Gastroesophageal sphincter (tissue), 4 donors: ENCODE data around the gene PAK2. TPM values are rescaled to one million over a fixed set of nuclear protein-coding genes. Genes with fewer than 3 reads are reported as not detected.
A peak's percentile ranks its signal among the peaks of the same experiment; 100 is the strongest.
"Not testable (repeated sequence)": the region's sequence is repeated elsewhere in the genome, so short reads cannot be mapped to it uniquely, and the experiment has no call there.

Source experiments
- ATAC-seq: fragments of 150-250 bp; one replicate; pipeline ENCODE4 v1.9.1; 2016; ENCODE audit warnings: mild to moderate bottlenecking, moderate library complexity
- H3K27ac ChIP-seq, 4 donors: fragments of 200-600 bp; sonication (generic) in 3 of 4; 1 replicate in 3 of 4; 2 replicates in 1 of 4; pipeline ENCODE4 v1.5.1; 2016 to 2019
- H3K27me3 ChIP-seq: fragments of 200-600 bp; sonication (generic); one replicate; pipeline ENCODE4 v1.5.1; 2019
- H3K36me3 ChIP-seq, 2 donors: fragments of 200-600 bp; sonication (generic); one replicate each; pipeline ENCODE4 v1.5.1; 2019; ENCODE audit warnings: control low read depth in 1 of 2
- H3K4me1 ChIP-seq, 3 donors: fragments of 200-600 bp; sonication (generic); 1 replicate in 2 of 3; 2 replicates in 1 of 3; pipeline ENCODE4 v1.5.1; 2016 to 2019; ENCODE audit warnings: control low read depth in 2 of 3
- H3K4me3 ChIP-seq, 2 donors: fragments of 200-600 bp; sonication (generic); one replicate each; pipeline ENCODE4 v1.5.1; 2019; ENCODE audit warnings: mild to moderate bottlenecking in 1 of 2, moderate library complexity in 1 of 2
- H3K9me3 ChIP-seq, 3 donors: fragments of 200-600 bp; sonication (generic); one replicate each; pipeline ENCODE4 v1.5.1; 2017 to 2019; ENCODE audit warnings: control low read depth in 2 of 3
- CTCF ChIP-seq, 4 experiments: fragments of 200-600 bp in 2 of 4; fragments of 450-650 bp in 2 of 4; sonication (generic) in 1 of 4; IDR thresholded peaks; one replicate each; pipeline ENCODE4 v1.5.1; 2017 to 2019; ENCODE audit warnings: antibody characterized with exemption in 4 of 4, mild to moderate bottlenecking in 2 of 4, moderate library complexity in 2 of 4
- EP300 ChIP-seq: sonication (generic); formaldehyde crosslinking; IDR thresholded peaks from one replicate; pipeline ENCODE4 v1.6.1; 2017; ENCODE audit warnings: antibody characterized with exemption, mild to moderate bottlenecking
- POLR2A ChIP-seq, 2 donors: fragments of 450-650 bp; IDR thresholded peaks; one replicate each; pipeline ENCODE4 v1.6.1; 2017; ENCODE audit warnings: antibody characterized with exemption in 2 of 2, mild to moderate bottlenecking in 2 of 2, moderate library complexity in 1 of 2
- POLR2AphosphoS5 ChIP-seq: sonication (generic); formaldehyde crosslinking; IDR thresholded peaks from one replicate; pipeline ENCODE4 v1.6.1; 2017; ENCODE audit warnings: antibody characterized with exemption
- WGBS, 2 donors: methylation state at CpG; one replicate each; pipeline ENCODE4 v1.1.5; 2018; ENCODE audit warnings: low coverage in 1 of 2; 5-methylcytosine and 5-hydroxymethylcytosine counted together
- total RNA-seq, 4 donors: library from RNA; depleted of rRNA; stranded (reverse); fragments of >200 nt; gene quantifications; one replicate each; pipeline ENCODE4 v1.1.0, GENCODE V29; 2016

PAK2 gene
- total RNA-seq, 4 donors from 2014 or later = 46.5 to 69.5 (median 61.8) TPM

- H3K4me1 ChIP-seq = peaks cover 0 to 56% (median 6%) of the 10 kb centered on the region in 3 donors
- WGBS, 2 donors = 6 to 27% methylated on average over 5 of the region's 5 CpGs
- no peak for TF ChIP-seq POLR2AphosphoS5
- TF ChIP-seq EP300 = no peak
- no peak for TF ChIP-seq CTCF (IDR thresholded peaks at IDR 0.05)
- no peak for TF ChIP-seq POLR2A (IDR thresholded peaks at IDR 0.05)
Observed at GRCh38 chr3:196741249-196741889, 1.7 kb downstream of the PAK2 start.

GRCh38 chr3:196743569-196743968 is 3.9 kb downstream of the PAK2 start:
- ATAC-seq, H3K4me3 ChIP-seq, H3K27me3 ChIP-seq, H3K9me3 ChIP-seq, H3K36me3 ChIP-seq: not testable (repeated sequence)
- 90 to 96% methylated on average over 7 to 10 of the region's 10 CpGs for WGBS, 2 donors
- Histone ChIP-seq H3K4me1 (peaks cover 0 to 57% (median 6%) of the 10 kb centered on the region in 3 donors), H3K27ac (peak overlapping the region in 1 of 4 donors; percentile 2)

More at GRCh38 chr3:196741249-196741889, 1.7 kb downstream of the PAK2 start:
- Histone ChIP-seq H3K9me3 (no peaks in the 10 kb centered on the region), H3K4me3 (peak overlapping the region; percentile 81 to 84), H3K27me3 (no peaks in the 10 kb centered on the region), H3K36me3 (peaks cover 0 to 3% of the 10 kb centered on the region in 2 donors), H3K27ac (peak overlapping the region; percentile 91 to 97 (median 95))
- ATAC-seq = no peak

- H3K9me3 ChIP-seq = no peaks in the 10 kb centered on the region
- 91 to 93% methylated on average over 7 to 8 of the region's 8 CpGs for WGBS, 2 donors
- TF ChIP-seq POLR2A (IDR thresholded peaks at IDR 0.05) (no peak), CTCF (IDR thresholded peaks at IDR 0.05) (no peak), EP300 (no peak), POLR2AphosphoS5 (no peak)
- peaks cover 0 to 27% (median 0%) of the 10 kb centered on the region in 3 donors for H3K4me1 ChIP-seq
- peaks cover 0 to 12% of the 10 kb centered on the region in 2 donors for H3K36me3 ChIP-seq
- H3K27me3 ChIP-seq = no peaks in the 10 kb centered on the region
- H3K27ac ChIP-seq = no peak overlapping the region
- H3K4me3 ChIP-seq = no peak overlapping the region
- ATAC-seq = no peak
Observed at GRCh38 chr3:196749125-196749524, 9.5 kb downstream of the PAK2 start.

- WGBS, 2 donors = 98% methylated on average over 4 of the region's 8 CpGs; no CpG with 5 or more reads in 1 of the 2 donors
- no peak for ATAC-seq
- Histone ChIP-seq H3K27me3 (no peaks in the 10 kb centered on the region), H3K4me3 (no peak overlapping the region), H3K27ac (no peak overlapping the region), H3K9me3 (peaks cover 0 to 10% (median 0%) of the 10 kb centered on the region in 3 donors), H3K36me3 (peaks cover 0 to 13% of the 10 kb centered on the region in 2 donors), H3K4me1 (peaks cover 0 to 28% (median 0%) of the 10 kb centered on the region in 3 donors)
- no peak for TF ChIP-seq POLR2AphosphoS5
- no peak for TF ChIP-seq POLR2A (IDR thresholded peaks at IDR 0.05)
- no peak for TF ChIP-seq CTCF (IDR thresholded peaks at IDR 0.05)
- TF ChIP-seq EP300 = no peak
Observed at GRCh38 chr3:196753201-196753600, 13.5 kb downstream of the PAK2 start.

- WGBS, 2 donors = 79% methylated on average over 7 of the region's 9 CpGs; no CpG with 5 or more reads in 1 of the 2 donors
- TF ChIP-seq CTCF (IDR thresholded peaks at IDR 0.05) = no peak
- TF ChIP-seq POLR2AphosphoS5 = no peak
- TF ChIP-seq EP300 = no peak
- TF ChIP-seq POLR2A (IDR thresholded peaks at IDR 0.05) = no peak
- no peak for ATAC-seq
- peaks cover 0 to 39% (median 0%) of the 10 kb centered on the region in 3 donors for H3K4me1 ChIP-seq
- no peak overlapping the region for H3K4me3 ChIP-seq
- H3K27me3 ChIP-seq = no peaks in the 10 kb centered on the region
- H3K9me3 ChIP-seq = peaks cover 0 to 10% (median 0%) of the 10 kb centered on the region in 3 donors
- H3K27ac ChIP-seq = no peak overlapping the region
- H3K36me3 ChIP-seq = peaks cover 0 to 6% of the 10 kb centered on the region in 2 donors
Observed at GRCh38 chr3:196754091-196754981, 14.7 kb downstream of the PAK2 start.
